Liver (tissue), 9 donors: ENCODE measurements around the gene MTG1. TPM values are rescaled to one million over a fixed set of nuclear protein-coding genes. Genes with fewer than 3 reads are reported as not detected.

Source experiments
- DNase-seq: peaks from one replicate; pipeline ENCODE4 v3.0.0-alpha.2; 2017; ENCODE audit warnings: low spot score
- H3K27ac ChIP-seq, 2 donors: one replicate each; pipeline ENCODE4 v1.7.0; 2013; ENCODE audit warnings: inconsistent platforms in 2 of 2, low read length in 2 of 2, control low read depth in 1 of 2, low read depth in 1 of 2, mild to moderate bottlenecking in 1 of 2
- H3K27me3 ChIP-seq, 4 donors: one replicate each; pipeline versions ENCODE4 v1.6.1 to v1.7.0; 2013; ENCODE audit warnings: low read length in 3 of 4, inconsistent platforms in 1 of 4, mild to moderate bottlenecking in 1 of 4, moderate library complexity in 1 of 4; ENCODE audit not compliant: control insufficient read depth in 4 of 4, insufficient read depth in 4 of 4
- H3K36me3 ChIP-seq, 4 donors: one replicate each; pipeline versions ENCODE4 v1.6.1 to v1.7.0; 2013; ENCODE audit warnings: low read length in 3 of 4, mild to moderate bottlenecking in 3 of 4, low read depth in 1 of 4, moderate library complexity in 1 of 4; ENCODE audit not compliant: control insufficient read depth in 4 of 4, insufficient read depth in 3 of 4
- H3K4me1 ChIP-seq, 4 donors: one replicate each; pipeline versions ENCODE4 v1.6.1 to v1.7.0; 2013; ENCODE audit warnings: low read length in 3 of 4, mild to moderate bottlenecking in 3 of 4, moderate library complexity in 1 of 4; ENCODE audit not compliant: control insufficient read depth in 4 of 4, insufficient read depth in 4 of 4
- H3K4me3 ChIP-seq, 3 donors: one replicate each; pipeline versions ENCODE4 v1.6.1 to v1.7.0; 2013; ENCODE audit warnings: low read length in 3 of 3, control low read depth in 1 of 3, low read depth in 1 of 3, mild to moderate bottlenecking in 1 of 3
- H3K9ac ChIP-seq, 2 donors: one replicate each; pipeline ENCODE4 v1.7.0; 2013; ENCODE audit warnings: low read length in 2 of 2, mild to moderate bottlenecking in 2 of 2, moderate library complexity in 2 of 2, control low read depth in 1 of 2, low read depth in 1 of 2
- H3K9me3 ChIP-seq, 4 donors: one replicate each; pipeline versions ENCODE4 v1.6.1 to v1.7.0; 2013; ENCODE audit warnings: low read length in 3 of 4; ENCODE audit not compliant: control insufficient read depth in 4 of 4
- ATF3 ChIP-seq: IDR thresholded peaks from 2 replicates; pipeline ENCODE4 v1.6.1; 2016; ENCODE audit warnings: antibody characterized with exemption
- CTCF ChIP-seq: fragments of 150-350 bp; IDR thresholded peaks from 2 replicates; pipeline ENCODE4 v1.5.1; 2017; ENCODE audit warnings: improper control_type of control experiment, low read depth, low read length; ENCODE audit not compliant: missing input control
- EGR1 ChIP-seq, 2 donors: IDR thresholded peaks; 2 replicates each; pipeline ENCODE4 v1.6.1; 2016 to 2018; ENCODE audit warnings: antibody characterized with exemption in 2 of 2, low read depth in 2 of 2
- GABPA ChIP-seq, 2 donors: IDR thresholded peaks in 1 of 2; conservative IDR thresholded peaks in 1 of 2; 2 replicates each; pipeline ENCODE4 v1.6.1; 2016; ENCODE audit warnings: antibody characterized with exemption in 2 of 2, mild to moderate bottlenecking in 1 of 2, moderate library complexity in 1 of 2
- HNF4A ChIP-seq, 2 donors: conservative IDR thresholded peaks; 2 replicates each; pipeline ENCODE4 v1.6.1; 2016; ENCODE audit warnings: antibody characterized with exemption in 2 of 2, mild to moderate bottlenecking in 2 of 2
- HNF4G ChIP-seq: IDR thresholded peaks from 2 replicates; pipeline ENCODE4 v1.6.1; 2016; ENCODE audit warnings: antibody characterized with exemption
- JUND ChIP-seq, 2 donors: IDR thresholded peaks; 2 replicates each; pipeline ENCODE4 v1.6.1; 2016; ENCODE audit warnings: antibody characterized with exemption in 2 of 2
- MAX ChIP-seq: IDR thresholded peaks from 2 replicates; pipeline ENCODE4 v1.6.1; 2016; ENCODE audit warnings: antibody characterized with exemption
- RAD21 ChIP-seq, 2 donors: IDR thresholded peaks; 2 replicates each; pipeline ENCODE4 v1.6.1; 2016; ENCODE audit warnings: antibody characterized with exemption in 2 of 2, mild to moderate bottlenecking in 2 of 2
- REST ChIP-seq: IDR thresholded peaks from 2 replicates; pipeline ENCODE4 v1.6.1; 2016; ENCODE audit warnings: antibody characterized with exemption, mild to moderate bottlenecking
- RXRA ChIP-seq, 2 donors: IDR thresholded peaks; 2 replicates each; pipeline ENCODE4 v1.6.1; 2017 to 2018; ENCODE audit warnings: antibody characterized with exemption in 2 of 2, mild to moderate bottlenecking in 1 of 2
- SP1 ChIP-seq: IDR thresholded peaks from 2 replicates; pipeline ENCODE4 v1.6.1; 2018; ENCODE audit warnings: antibody characterized with exemption, mild to moderate bottlenecking
- WGBS: extraction: QIAGEN DNeasy Blood & Tissue Kit; methylation state at CpG from one replicate; pipeline ENCODE4 v1.1.7; 2013; 5-methylcytosine and 5-hydroxymethylcytosine counted together
- polyA plus RNA-seq, 2 donors: library from polyadenylated mRNA; stranded (reverse) in 1 of 2; unstranded in 1 of 2; fragments of 200-250 nt in 1 of 2; fragments of >200 nt in 1 of 2; fragmentation: Nextera tagmentation in 1 of 2; extraction: Ambion mirVana in 1 of 2; gene quantifications; one replicate each; pipeline versions ENCODE4 v1.2.1 to v1.2.3, GENCODE V29; 2013 to 2015
- total RNA-seq, 2 donors: library from RNA; depleted of rRNA; stranded (reverse); fragments of >200 nt; gene quantifications; one replicate each; pipeline ENCODE4 v1.2.3, GENCODE V29; 2014
- donor health status: healthy.
- donor health status: healthy.
- donor health status: healthy.
- donor health status: healthy.
- donor health status: healthy.

Gene MTG1
- total and polyA plus RNA-seq, 4 donors: 19.4 to 70.6 (median 38.2) TPM

GRCh38 chr10:133399123-133399601 is 5.2 kb downstream of the MTG1 start:
- H3K4me1 ChIP-seq: peaks cover 3 to 9% (median 6%) of the 10 kb centered on the region in 4 donors
- no peak overlapping the region for H3K27ac ChIP-seq

More at GRCh38 chr10:133399123-133399601, 5.2 kb downstream of the MTG1 start:
- Histone ChIP-seq H3K4me3 (no peak overlapping the region), H3K36me3 (peaks cover 9 to 43% (median 26%) of the 10 kb centered on the region in 4 donors), H3K9ac (no peak overlapping the region), H3K9me3 (no peaks in the 10 kb centered on the region), H3K27me3 (no peaks in the 10 kb centered on the region)
- WGBS: 97% methylated on average over 19 of the region's 19 CpGs
- TF ChIP-seq HNF4G (no peak), SP1 (no peak), EGR1 (IDR thresholded peaks at IDR 0.05; ENCODE audit: low read depth in 2 of 2) (no peak), CTCF (no peak), RXRA (IDR thresholded peaks at IDR 0.05) (no peak), RAD21 (IDR thresholded peaks at IDR 0.05) (no peak), MAX (no peak), JUND (IDR thresholded peaks at IDR 0.05) (no peak), ATF3 (no peak), HNF4A (conservative IDR thresholded peaks at IDR 0.05) (no peak), REST (no peak), GABPA (IDR thresholded peaks at IDR 0.05 in 1 of 2, conservative IDR thresholded peaks at IDR 0.05 in 1 of 2) (no peak)
- DNase-seq: no peak
